Astrocyte (in vitro differentiated cells and primary cell): ENCODE measurements around the gene STIM1. TPM values are rescaled to one million over a fixed set of nuclear protein-coding genes. Genes with fewer than 3 reads are reported as not detected.

Source experiments
- DNase-seq: peaks from one replicate; pipeline ENCODE4 v3.0.0-alpha.2; 2010; ENCODE audit warnings: low read depth
- FAIRE-seq: peaks from 2 replicates; lab custom pipeline; 2011; peaks lifted over from hg19 to GRCh38; lab: Jason Lieb, UNC
- H2AFZ ChIP-seq: 2 replicates; pipeline ENCODE4 v1.6.0; 2012; ENCODE audit warnings: low read depth, low read length, inconsistent platforms
- H3K27ac ChIP-seq: 2 replicates; pipeline ENCODE4 v1.5.1; 2011; ENCODE audit warnings: low read depth, low read length, inconsistent platforms
- H3K27me3 ChIP-seq: 2 replicates; pipeline ENCODE4 v1.6.0; 2011; ENCODE audit warnings: low read length, inconsistent platforms; ENCODE audit not compliant: insufficient read depth
- H3K36me3 ChIP-seq: 2 replicates; pipeline ENCODE4 v1.5.1; 2011; ENCODE audit warnings: low read length, inconsistent platforms; ENCODE audit not compliant: insufficient read depth
- H3K4me1 ChIP-seq: 2 replicates; pipeline ENCODE4 v1.5.1; 2011; ENCODE audit warnings: low read length, inconsistent platforms; ENCODE audit not compliant: insufficient read depth
- H3K4me2 ChIP-seq: 2 replicates; pipeline ENCODE4 v1.6.0; 2012; ENCODE audit warnings: low read length, inconsistent platforms
- H3K4me3 ChIP-seq: 2 replicates; pipeline ENCODE4 v1.5.1; 2011; ENCODE audit warnings: low read depth, mild to moderate bottlenecking, low read length, inconsistent platforms; ENCODE audit not compliant: insufficient read depth
- H3K79me2 ChIP-seq: 2 replicates; pipeline ENCODE4 v1.6.0; 2012; ENCODE audit warnings: mild to moderate bottlenecking, low read length, inconsistent platforms; ENCODE audit not compliant: insufficient read depth
- H3K9ac ChIP-seq: 2 replicates; pipeline ENCODE4 v1.6.0; 2012; ENCODE audit warnings: mild to moderate bottlenecking, low read length, inconsistent platforms
- H3K9me3 ChIP-seq: 2 replicates; pipeline ENCODE4 v1.5.1; 2012; ENCODE audit warnings: low read depth, mild to moderate bottlenecking, low read length, inconsistent platforms; ENCODE audit not compliant: insufficient read depth
- H4K20me1 ChIP-seq: 2 replicates; pipeline ENCODE4 v1.6.0; 2012; ENCODE audit warnings: low read length, inconsistent platforms; ENCODE audit not compliant: insufficient read depth
- H3K27ac Mint-ChIP-seq: one replicate; pipeline ENCODE4 v1.8.0; 2021; ENCODE audit warnings: mild to moderate bottlenecking, mixed read lengths; ENCODE audit not compliant: unreplicated experiment
- H3K27me3 Mint-ChIP-seq: one replicate; pipeline ENCODE4 v1.8.0; 2021; ENCODE audit warnings: low read depth, mixed read lengths; ENCODE audit not compliant: unreplicated experiment
- H3K36me3 Mint-ChIP-seq: one replicate; pipeline ENCODE4 v1.8.0; 2021; ENCODE audit warnings: low read depth, mixed read lengths; ENCODE audit not compliant: unreplicated experiment
- H3K4me1 Mint-ChIP-seq: one replicate; pipeline ENCODE4 v1.8.0; 2021; ENCODE audit warnings: low read depth, mixed read lengths; ENCODE audit not compliant: unreplicated experiment
- H3K4me3 Mint-ChIP-seq: one replicate; pipeline ENCODE4 v1.8.0; 2021; ENCODE audit warnings: mild to moderate bottlenecking, moderate library complexity, mixed read lengths; ENCODE audit not compliant: unreplicated experiment
- H3K9me3 Mint-ChIP-seq: one replicate; pipeline ENCODE4 v1.8.0; 2021; ENCODE audit warnings: mild to moderate bottlenecking, mixed read lengths; ENCODE audit not compliant: unreplicated experiment
- CTCF ChIP-seq: IDR thresholded peaks from 2 replicates; pipeline ENCODE4 v1.5.1; 2011; ENCODE audit warnings: low read depth, mild to moderate bottlenecking, inconsistent platforms, low read length, moderate library complexity; ENCODE audit not compliant: insufficient read depth
- EZH2 ChIP-seq: IDR thresholded peaks from 2 replicates; pipeline ENCODE4 v1.6.1; 2012; ENCODE audit warnings: mild to moderate bottlenecking, low read length, inconsistent platforms; ENCODE audit not compliant: insufficient read depth
- total RNA-seq: library from RNA; stranded (reverse); gene quantifications from 2 replicates; pipeline ENCODE4 v1.2.1, GENCODE V29; 2021

Gene STIM1
- total RNA-seq, 1 donor from 2014 or later: 42.9 TPM

DNA sequence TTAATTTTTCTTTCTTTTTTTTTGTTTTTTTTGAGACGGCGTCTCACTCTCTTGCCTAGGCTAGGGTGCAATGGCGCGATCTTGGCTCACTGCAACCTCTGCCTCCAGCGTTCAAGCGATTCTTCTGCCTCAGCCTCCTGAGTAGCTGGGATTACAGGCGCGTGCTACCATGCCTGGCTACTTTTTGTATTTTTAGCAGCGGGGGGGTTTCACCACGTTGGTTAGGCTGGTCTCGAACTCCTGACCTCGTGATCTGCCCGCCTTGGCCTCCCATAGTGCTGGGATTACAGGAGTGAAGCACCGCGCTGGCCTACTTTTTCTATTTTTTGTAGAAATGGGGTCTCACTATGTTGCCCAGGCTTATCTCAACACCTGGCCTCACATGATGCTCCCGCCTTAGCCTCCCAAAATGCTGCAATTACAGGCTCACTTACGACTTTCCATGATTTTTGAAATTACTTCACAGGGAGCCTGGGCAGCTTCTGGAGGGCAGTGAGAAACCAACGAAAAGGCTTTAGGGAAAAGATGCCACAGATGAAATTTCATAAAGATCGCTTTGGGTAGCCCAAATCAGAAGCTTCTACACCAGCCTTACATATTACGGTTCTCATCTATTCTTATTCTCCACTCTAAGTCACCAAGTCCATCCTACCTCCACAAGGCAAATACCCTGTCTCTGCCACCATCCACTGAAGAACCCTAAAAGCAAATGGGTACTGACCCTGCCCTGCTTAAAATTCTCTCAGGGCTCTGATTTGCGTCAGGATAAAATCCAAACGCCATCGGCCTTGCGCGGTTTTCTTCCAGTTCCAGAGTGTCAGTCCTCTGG lies 238.3 kb downstream of the STIM1 start:
- FAIRE-seq (no peak), DNase-seq (no peak)
- Histone ChIP-seq H3K4me1 (peaks cover 5% of the 10 kb centered on the region), H3K4me3 (peak overlapping the region; percentile 82), H3K4me2 (peak overlapping the region; percentile 97), H3K27me3 (no peaks in the 10 kb centered on the region), H3K79me2 (peaks cover 42% of the 10 kb centered on the region), H3K36me3 (no peaks in the 10 kb centered on the region), H2AFZ (peak overlapping the region; percentile 98), H3K27ac (peak overlapping the region; percentile 96), H3K9me3 (no peaks in the 10 kb centered on the region), H3K9ac (peak overlapping the region; percentile 92), H4K20me1 (no peaks in the 10 kb centered on the region)
- Mint-ChIP-seq H3K36me3 (peaks cover 15% of the 10 kb centered on the region), H3K27me3 (no peaks in the 10 kb centered on the region), H3K9me3 (no peaks in the 10 kb centered on the region), H3K4me3 (peak overlapping the region; percentile 93), H3K4me1 (peaks cover 6% of the 10 kb centered on the region), H3K27ac (peak overlapping the region; percentile 96)
- no peak for TF ChIP-seq CTCF
- TF ChIP-seq EZH2: no peak

GRCh38 chr11:4094348-4095291 lies 239.2 kb downstream of the STIM1 start, which contains the start of gene RRM1:
RRM1 (plus strand) TSS chr11:4094799; CDS start chr11:4095013, 214 bp downstream.
- no peaks in the 10 kb centered on the region for H3K9me3 Mint-ChIP-seq
- peaks cover 12% of the 10 kb centered on the region for H3K36me3 Mint-ChIP-seq
- no peaks in the 10 kb centered on the region for H3K27me3 Mint-ChIP-seq
- Histone ChIP-seq H3K27ac (peak within 1 kb of the TSS; percentile 96), H3K4me1 (peaks cover 5% of the 10 kb centered on the region), H2AFZ (peak within 1 kb of the TSS; percentile 98), H4K20me1 (no peaks in the 10 kb centered on the region), H3K4me2 (peak within 1 kb of the TSS; percentile 97), H3K36me3 (no peaks in the 10 kb centered on the region), H3K27me3 (no peaks in the 10 kb centered on the region), H3K79me2 (peaks cover 49% of the 10 kb centered on the region), H3K9ac (peak within 1 kb of the TSS; percentile 92), H3K4me3 (peak within 1 kb of the TSS; percentile 82), H3K9me3 (no peaks in the 10 kb centered on the region)
- peaks cover 6% of the 10 kb centered on the region for H3K4me1 Mint-ChIP-seq
- FAIRE-seq (peak; percentile 23), DNase-seq (peak; percentile 94)
- peak within 1 kb of the TSS; percentile 93 for H3K4me3 Mint-ChIP-seq
- TF ChIP-seq CTCF (no peak), EZH2 (no peak)
- peak within 1 kb of the TSS; percentile 96 for H3K27ac Mint-ChIP-seq
